HAP-1 (cell line): ENCODE measurements around the gene EMC8.

Experiments used
- DNase-seq, 2 experiments: peaks; one replicate each; pipeline ENCODE4 v3.0.0-alpha.2; 2016 to 2020; ENCODE audit warnings: low spot score in 2 of 2
- H3K27me3 ChIP-seq: fragments of 250-450 bp; sonication (Bioruptor Pico); 2 replicates; pipeline ENCODE4 v1.5.1; 2020; ENCODE audit warnings: low read depth, mild to moderate bottlenecking, moderate library complexity
- H3K36me3 ChIP-seq: fragments of 250-450 bp; sonication (Bioruptor Pico); replicated peaks from 2 replicates; pipeline ENCODE4 v1.5.1; 2020; ENCODE audit warnings: mild to moderate bottlenecking
- H3K4me1 ChIP-seq: fragments of 250-450 bp; sonication (Bioruptor Pico); 2 replicates; pipeline ENCODE4 v1.5.1; 2020; ENCODE audit warnings: mild to moderate bottlenecking
- H3K4me3 ChIP-seq: fragments of 250-450 bp; sonication (Bioruptor Pico); 2 replicates; pipeline ENCODE4 v1.5.1; 2020; ENCODE audit warnings: mild to moderate bottlenecking, moderate library complexity
- H3K9me3 ChIP-seq: fragments of 250-450 bp; sonication (Bioruptor Pico); 2 replicates; pipeline ENCODE4 v1.5.1; 2020; ENCODE audit warnings: mild to moderate bottlenecking, moderate library complexity
- in situ Hi-C: fragments of 300-500 bp; cut with MboI; formaldehyde crosslinking; loops from 3 replicates; pipeline ENCODE4 v1.14.3; 2020; ENCODE audit warnings: low sequenced_read_pairs, inconsistent platforms, mixed read lengths

Gene EMC8

GRCh38 chr16:85759631-85760419 is 39.5 kb downstream of the EMC8 start:
- no peak overlapping the region for H3K4me3 ChIP-seq
- H3K36me3 ChIP-seq: no peaks in the 10 kb centered on the region
- in situ Hi-C loops: no loop called here
- H3K9me3 ChIP-seq: no peaks in the 10 kb centered on the region
- peak in 1 of 2 experiments; percentile 52 for DNase-seq
- no peaks in the 10 kb centered on the region for H3K4me1 ChIP-seq
- H3K27me3 ChIP-seq: peaks cover 40% of the 10 kb centered on the region

- DNase-seq: no peak
- Histone ChIP-seq H3K4me3 (no peak overlapping the region), H3K4me1 (no peaks in the 10 kb centered on the region), H3K9me3 (no peaks in the 10 kb centered on the region), H3K27me3 (peaks cover 40% of the 10 kb centered on the region), H3K36me3 (no peaks in the 10 kb centered on the region)
- in situ Hi-C loops: no loop called here
Observed at GRCh38 chr16:85759136-85759535, 40.2 kb downstream of the EMC8 start.

GRCh38 chr16:85757341-85757822 is 42.0 kb downstream of the EMC8 start:
- H3K4me3 ChIP-seq: no peak overlapping the region
- H3K27me3 ChIP-seq: peaks cover 33% of the 10 kb centered on the region
- H3K4me1 ChIP-seq: no peaks in the 10 kb centered on the region
- no peak for DNase-seq
- no peaks in the 10 kb centered on the region for H3K36me3 ChIP-seq
- in situ Hi-C loops: no loop called here
- no peaks in the 10 kb centered on the region for H3K9me3 ChIP-seq

- no peaks in the 10 kb centered on the region for H3K9me3 ChIP-seq
- no peaks in the 10 kb centered on the region for H3K36me3 ChIP-seq
- H3K27me3 ChIP-seq: peaks cover 25% of the 10 kb centered on the region
- DNase-seq: no peak
- H3K4me1 ChIP-seq: peaks cover 1% of the 10 kb centered on the region; the same call in 1 of the 2 replicates
- in situ Hi-C loops: no loop called here
- H3K4me3 ChIP-seq: no peak overlapping the region
Observed at GRCh38 chr16:85755929-85756768, 43.2 kb downstream of the EMC8 start.

GRCh38 chr16:85754413-85754812 is 44.9 kb downstream of the EMC8 start:
- Histone ChIP-seq H3K4me3 (no peak overlapping the region), H3K9me3 (no peaks in the 10 kb centered on the region), H3K4me1 (peaks cover 9% of the 10 kb centered on the region), H3K27me3 (peaks cover 7% of the 10 kb centered on the region), H3K36me3 (no peaks in the 10 kb centered on the region)
- no peak for DNase-seq
- in situ Hi-C loops: no loop called here

GRCh38 chr16:85753976-85754375 is 45.4 kb downstream of the EMC8 start:
- H3K27me3 ChIP-seq: peaks cover 5% of the 10 kb centered on the region; the same call in 1 of the 2 replicates
- DNase-seq: no peak
- peaks cover 9% of the 10 kb centered on the region for H3K4me1 ChIP-seq
- in situ Hi-C loops: no loop called here
- no peaks in the 10 kb centered on the region for H3K9me3 ChIP-seq
- H3K4me3 ChIP-seq: no peak overlapping the region
- no peaks in the 10 kb centered on the region for H3K36me3 ChIP-seq

- DNase-seq: no peak
- Histone ChIP-seq H3K9me3 (no peaks in the 10 kb centered on the region), H3K4me1 (peaks cover 9% of the 10 kb centered on the region), H3K36me3 (no peaks in the 10 kb centered on the region), H3K4me3 (no peak overlapping the region), H3K27me3 (peaks cover 5% of the 10 kb centered on the region; the same call in 1 of the 2 replicates)
- in situ Hi-C loops: no loop called here
Observed at GRCh38 chr16:85753559-85753958, 45.8 kb downstream of the EMC8 start.

- Histone ChIP-seq H3K4me3 (no peak overlapping the region), H3K36me3 (no peaks in the 10 kb centered on the region), H3K27me3 (peaks cover 5% of the 10 kb centered on the region; the same call in 1 of the 2 replicates), H3K4me1 (peaks cover 9% of the 10 kb centered on the region), H3K9me3 (no peaks in the 10 kb centered on the region)
- peak; percentile 27 to 71 for DNase-seq
- in situ Hi-C loops: no loop called here
Observed at GRCh38 chr16:85752511-85753420, 46.6 kb downstream of the EMC8 start.

GRCh38 chr16:85751698-85752501 is 47.4 kb downstream of the EMC8 start:
- Histone ChIP-seq H3K4me3 (no peak overlapping the region), H3K36me3 (no peaks in the 10 kb centered on the region), H3K27me3 (no peaks in the 10 kb centered on the region), H3K4me1 (peaks cover 9% of the 10 kb centered on the region), H3K9me3 (no peaks in the 10 kb centered on the region)
- in situ Hi-C loops: no loop called here
- no peak for DNase-seq

- Histone ChIP-seq H3K9me3 (no peaks in the 10 kb centered on the region), H3K36me3 (no peaks in the 10 kb centered on the region), H3K4me3 (peak within 1 kb of the TSS; percentile 52), H3K4me1 (peaks cover 9% of the 10 kb centered on the region), H3K27me3 (no peaks in the 10 kb centered on the region)
- peak; percentile 42 to 69 for DNase-seq
- in situ Hi-C loops: no loop called here
Observed at GRCh38 chr16:85750827-85751697, 48.3 kb downstream of the EMC8 start, which contains the start of gene C16orf74. Gene C16orf74 (minus strand): TSS chr16:85751096. CDS start chr16:85735217, 15,879 bp downstream.

- Histone ChIP-seq H3K4me1 (peaks cover 9% of the 10 kb centered on the region), H3K4me3 (peak overlapping the region; percentile 52), H3K9me3 (no peaks in the 10 kb centered on the region), H3K27me3 (no peaks in the 10 kb centered on the region), H3K36me3 (no peaks in the 10 kb centered on the region)
- in situ Hi-C loops: no loop called here
- peak in 1 of 2 experiments; percentile 70 for DNase-seq
Observed at GRCh38 chr16:85750146-85750826, 49.1 kb downstream of the EMC8 start.
